ENCODE results near the gene TMEM35B. TPM values are rescaled to one million over a fixed set of nuclear protein-coding genes. Genes with fewer than 3 reads are reported as not detected.
A peak's percentile ranks its signal among the peaks of the same experiment; 100 is the strongest.

The TMEM35B gene
- total RNA-seq, 1 experiment from 2014 or later, result 10.9 TPM

DNA sequence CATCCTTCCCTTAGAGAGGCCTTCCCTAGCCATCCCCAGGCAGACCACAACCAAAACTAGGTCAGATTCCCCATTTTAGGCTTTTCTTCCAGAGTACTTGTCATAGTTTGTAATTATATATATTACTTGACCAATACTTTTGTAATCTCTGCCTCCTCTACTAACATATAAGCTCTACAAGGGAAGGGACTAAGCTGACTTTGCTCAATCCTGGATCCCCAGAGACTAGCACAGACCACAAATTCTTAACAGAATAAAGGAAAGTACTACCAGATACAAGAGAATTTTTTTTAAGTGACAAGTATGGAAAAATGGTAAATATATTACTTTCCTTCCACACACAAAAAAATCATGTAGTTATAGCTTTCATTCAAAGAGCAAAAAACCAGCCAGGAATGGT, 44.6 kb upstream of the TMEM35B start:
- ChIA-PET CTCF (no interaction called here), POLR2A (ENCODE audit: unreplicated experiment) (no interaction called here)
- Histone ChIP-seq H3K4me3 (ENCODE audit: low read length) (peak overlapping the region; percentile 98; the same call in 1 of the 2 replicates), H3K27me3 (ENCODE audit: low read length) (no peaks in the 10 kb centered on the region), H3K4me2 (ENCODE audit: low read length) (peak overlapping the region; percentile 96), H3K9me2 (replicated peaks; ENCODE audit: low read length) (no peaks in the 10 kb centered on the region), H3K79me2 (ENCODE audit: low read length) (peaks cover 20% of the 10 kb centered on the region), H3K9ac (ENCODE audit: low read length) (no peak overlapping the region), H3K9me3 (ENCODE audit: low read length) (no peaks in the 10 kb centered on the region), H3F3A (ENCODE audit: low read length, unreplicated experiment) (no peaks in the 10 kb centered on the region), H4K20me1 (ENCODE audit: low read length) (no peaks in the 10 kb centered on the region), H3K27ac (ENCODE audit: low read length) (no peak overlapping the region), H2AFZ (ENCODE audit: low read length) (no peak overlapping the region), H3K4me1 (ENCODE audit: insufficient read depth, low read length) (peaks cover 15% of the 10 kb centered on the region), H3K36me3 (ENCODE audit: low read depth, low read length) (no peaks in the 10 kb centered on the region)
- TF ChIP-seq EZH2phosphoT487 (IDR thresholded peaks at IDR 0.05; ENCODE audit: borderline replicate concordance, low read length), result no peak
- no TSS peak for BruUV-seq (replicated peaks)
- intact Hi-C loops (cut with micrococcal nuclease), result loop anchor here (2.0 to 10.0 kb wide), 3 partner anchors 48 to 235 kb away; partner anchors contain the start of genes ZMYM1 and ZMYM4
- DNase-seq, result no peak
- ATAC-seq, result no peak

DNA sequence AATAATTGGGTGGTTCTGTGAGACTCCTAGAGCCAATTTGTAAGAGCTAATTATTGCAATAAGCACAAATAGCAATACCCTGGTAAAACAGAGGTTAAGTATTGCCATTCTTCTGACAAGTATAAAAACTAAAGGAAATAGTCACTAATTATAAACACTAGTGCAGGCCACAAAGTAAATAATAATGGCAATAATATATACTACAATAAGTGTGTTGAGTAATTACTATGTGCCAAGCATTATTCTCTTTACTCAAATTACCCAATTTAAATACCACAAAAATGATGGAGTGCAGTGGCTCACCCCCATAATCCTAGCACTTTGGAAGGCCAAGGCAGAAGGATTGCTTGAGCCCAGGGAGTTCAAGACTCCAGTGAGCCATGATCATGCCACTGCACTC, 31.3 kb upstream of the TMEM35B start:
- H3K27ac ChIP-seq (ENCODE audit: low read length), result no peak overlapping the region
- DNase-seq (no peak), ATAC-seq (no peak)
- CTCF ChIA-PET, result interaction anchor here (0.6 kb wide), 1 partner anchor 15 kb away, joined by 3 read pairs; no protein-coding TSS in a partner anchor
- TF ChIP-seq EZH2phosphoT487 (IDR thresholded peaks at IDR 0.05; ENCODE audit: borderline replicate concordance, low read length), result no peak
- TF ChIP-seq, protein P1, sequence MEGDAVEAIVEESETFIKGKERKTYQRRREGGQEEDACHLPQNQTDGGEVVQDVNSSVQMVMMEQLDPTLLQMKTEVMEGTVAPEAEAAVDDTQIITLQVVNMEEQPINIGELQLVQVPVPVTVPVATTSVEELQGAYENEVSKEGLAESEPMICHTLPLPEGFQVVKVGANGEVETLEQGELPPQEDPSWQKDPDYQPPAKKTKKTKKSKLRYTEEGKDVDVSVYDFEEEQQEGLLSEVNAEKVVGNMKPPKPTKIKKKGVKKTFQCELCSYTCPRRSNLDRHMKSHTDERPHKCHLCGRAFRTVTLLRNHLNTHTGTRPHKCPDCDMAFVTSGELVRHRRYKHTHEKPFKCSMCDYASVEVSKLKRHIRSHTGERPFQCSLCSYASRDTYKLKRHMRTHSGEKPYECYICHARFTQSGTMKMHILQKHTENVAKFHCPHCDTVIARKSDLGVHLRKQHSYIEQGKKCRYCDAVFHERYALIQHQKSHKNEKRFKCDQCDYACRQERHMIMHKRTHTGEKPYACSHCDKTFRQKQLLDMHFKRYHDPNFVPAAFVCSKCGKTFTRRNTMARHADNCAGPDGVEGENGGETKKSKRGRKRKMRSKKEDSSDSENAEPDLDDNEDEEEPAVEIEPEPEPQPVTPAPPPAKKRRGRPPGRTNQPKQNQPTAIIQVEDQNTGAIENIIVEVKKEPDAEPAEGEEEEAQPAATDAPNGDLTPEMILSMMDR (conservative IDR thresholded peaks at IDR 0.05; ENCODE audit: low read depth, low read length), result no peak
- no peak for TF ChIP-seq EZH2 (IDR thresholded peaks at IDR 0.05; ENCODE audit: low read length, unreplicated experiment)
- H2AFZ ChIP-seq (ENCODE audit: low read length), result no peak overlapping the region
- no peak overlapping the region for H3K9ac ChIP-seq (ENCODE audit: low read length)
- H3F3A ChIP-seq (ENCODE audit: low read length, unreplicated experiment), result no peaks in the 10 kb centered on the region
- H3K79me2 ChIP-seq (ENCODE audit: low read length), result no peaks in the 10 kb centered on the region
- no peak overlapping the region for H3K4me2 ChIP-seq (ENCODE audit: low read length)
- intact Hi-C loops (cut with micrococcal nuclease), result no loop called here
- peaks cover 13% of the 10 kb centered on the region for H3K36me3 ChIP-seq (ENCODE audit: low read depth, low read length)
- POLR2A ChIA-PET (ENCODE audit: unreplicated experiment), result no interaction called here
- BruUV-seq (replicated peaks), result no TSS peak
- no peaks in the 10 kb centered on the region for H3K9me3 ChIP-seq (ENCODE audit: low read length)
- H3K4me3 ChIP-seq (ENCODE audit: low read length), result no peak overlapping the region
- H3K9me2 ChIP-seq (replicated peaks; ENCODE audit: low read length), result no peaks in the 10 kb centered on the region
- H3K27me3 ChIP-seq (ENCODE audit: low read length), result no peaks in the 10 kb centered on the region
- H4K20me1 ChIP-seq (ENCODE audit: low read length), result no peaks in the 10 kb centered on the region
- no peaks in the 10 kb centered on the region for H3K4me1 ChIP-seq (ENCODE audit: insufficient read depth, low read length)

DNA sequence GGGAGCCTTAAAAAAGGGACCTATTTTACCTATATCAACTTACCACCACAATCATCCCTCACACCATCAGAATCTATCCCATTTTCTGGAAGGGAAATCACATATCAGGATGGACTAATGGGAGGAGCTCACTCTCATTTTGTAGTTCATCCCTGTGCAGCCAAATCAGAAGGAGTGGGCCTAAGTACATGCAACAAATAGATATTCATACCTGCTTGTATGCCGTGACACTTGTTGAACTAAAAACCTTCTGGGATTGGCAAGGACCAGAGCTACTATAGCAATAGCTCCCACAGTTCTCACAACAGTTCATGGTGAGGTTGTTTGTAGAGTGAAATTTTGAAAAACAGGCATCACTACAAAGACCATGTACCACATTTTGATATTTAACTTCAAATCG, 29.3 kb upstream of the TMEM35B start:
- intact Hi-C loops (cut with micrococcal nuclease), result no loop called here
- H3K9ac ChIP-seq (ENCODE audit: low read length), result no peak overlapping the region

More for the DNA sequence above, 29.3 kb upstream of the TMEM35B start:
- Histone ChIP-seq H3K4me3 (ENCODE audit: low read length) (no peak overlapping the region), H3K79me2 (ENCODE audit: low read length) (no peaks in the 10 kb centered on the region), H2AFZ (ENCODE audit: low read length) (no peak overlapping the region), H3F3A (ENCODE audit: low read length, unreplicated experiment) (no peaks in the 10 kb centered on the region), H3K9me2 (replicated peaks; ENCODE audit: low read length) (no peaks in the 10 kb centered on the region), H3K27me3 (ENCODE audit: low read length) (no peaks in the 10 kb centered on the region), H3K4me2 (ENCODE audit: low read length) (no peak overlapping the region), H4K20me1 (ENCODE audit: low read length) (no peaks in the 10 kb centered on the region), H3K27ac (ENCODE audit: low read length) (no peak overlapping the region), H3K4me1 (ENCODE audit: insufficient read depth, low read length) (no peaks in the 10 kb centered on the region), H3K9me3 (ENCODE audit: low read length) (no peaks in the 10 kb centered on the region), H3K36me3 (ENCODE audit: low read depth, low read length) (peaks cover 13% of the 10 kb centered on the region)
- DNase-seq (no peak), ATAC-seq (no peak)
- POLR2A ChIA-PET (ENCODE audit: unreplicated experiment), result interaction anchor here (0.6 kb wide), 1 partner anchor 59 kb away, joined by 3 read pairs; no protein-coding TSS in a partner anchor
- BruUV-seq (replicated peaks), result no TSS peak
- CTCF ChIA-PET, result no interaction called here
- TF ChIP-seq EZH2phosphoT487 (IDR thresholded peaks at IDR 0.05; ENCODE audit: borderline replicate concordance, low read length), result no peak
- TF ChIP-seq EZH2 (IDR thresholded peaks at IDR 0.05; ENCODE audit: low read length, unreplicated experiment), result no peak
- TF ChIP-seq, protein P1 (conservative IDR thresholded peaks at IDR 0.05; ENCODE audit: low read depth, low read length), result no peak

All from PC-3 (cell line).